ENCODE results near the gene TNFSF18.
A peak's percentile ranks its signal among the peaks of the same experiment; 100 is the strongest.

The TNFSF18 gene

DNA sequence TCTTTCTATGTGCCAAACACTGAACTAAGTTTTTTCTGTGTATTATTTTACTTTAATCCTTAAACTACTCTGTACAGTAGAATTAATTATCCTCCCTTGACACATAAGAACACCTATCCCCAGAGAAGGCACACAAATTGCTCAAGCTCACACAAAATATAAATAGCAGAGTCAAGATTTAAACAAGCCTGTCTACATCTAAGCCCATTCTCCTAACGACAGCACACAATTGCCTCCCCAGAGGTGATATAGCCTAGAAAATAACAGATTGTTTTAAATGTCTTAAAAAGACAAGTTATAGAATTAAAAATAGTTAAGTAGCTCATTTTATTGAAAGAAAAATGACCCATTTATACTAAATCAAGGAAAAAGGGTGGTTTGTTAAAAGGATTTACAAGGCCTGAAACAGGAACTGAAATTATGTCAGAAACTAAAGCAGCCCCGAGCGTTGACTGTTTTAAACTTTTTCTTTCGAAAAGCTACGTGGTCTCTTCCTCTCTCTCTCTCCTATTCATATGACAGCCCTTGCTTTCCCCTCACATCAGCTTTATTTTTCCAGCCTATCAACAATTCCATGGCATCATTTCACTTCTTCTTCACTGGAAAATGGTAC, 30.5 kb downstream of the TNFSF18 start:
- no peak overlapping the region for H3K4me3 ChIP-seq (ENCODE audit: control insufficient read depth, low read depth, low read length)
- no peak for DNase-seq (ENCODE audit: low read depth)
- TF ChIP-seq, protein P1, sequence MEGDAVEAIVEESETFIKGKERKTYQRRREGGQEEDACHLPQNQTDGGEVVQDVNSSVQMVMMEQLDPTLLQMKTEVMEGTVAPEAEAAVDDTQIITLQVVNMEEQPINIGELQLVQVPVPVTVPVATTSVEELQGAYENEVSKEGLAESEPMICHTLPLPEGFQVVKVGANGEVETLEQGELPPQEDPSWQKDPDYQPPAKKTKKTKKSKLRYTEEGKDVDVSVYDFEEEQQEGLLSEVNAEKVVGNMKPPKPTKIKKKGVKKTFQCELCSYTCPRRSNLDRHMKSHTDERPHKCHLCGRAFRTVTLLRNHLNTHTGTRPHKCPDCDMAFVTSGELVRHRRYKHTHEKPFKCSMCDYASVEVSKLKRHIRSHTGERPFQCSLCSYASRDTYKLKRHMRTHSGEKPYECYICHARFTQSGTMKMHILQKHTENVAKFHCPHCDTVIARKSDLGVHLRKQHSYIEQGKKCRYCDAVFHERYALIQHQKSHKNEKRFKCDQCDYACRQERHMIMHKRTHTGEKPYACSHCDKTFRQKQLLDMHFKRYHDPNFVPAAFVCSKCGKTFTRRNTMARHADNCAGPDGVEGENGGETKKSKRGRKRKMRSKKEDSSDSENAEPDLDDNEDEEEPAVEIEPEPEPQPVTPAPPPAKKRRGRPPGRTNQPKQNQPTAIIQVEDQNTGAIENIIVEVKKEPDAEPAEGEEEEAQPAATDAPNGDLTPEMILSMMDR (conservative IDR thresholded peaks at IDR 0.05; ENCODE audit: control insufficient read depth, insufficient read depth, low read depth, low read length): no peak

DNA sequence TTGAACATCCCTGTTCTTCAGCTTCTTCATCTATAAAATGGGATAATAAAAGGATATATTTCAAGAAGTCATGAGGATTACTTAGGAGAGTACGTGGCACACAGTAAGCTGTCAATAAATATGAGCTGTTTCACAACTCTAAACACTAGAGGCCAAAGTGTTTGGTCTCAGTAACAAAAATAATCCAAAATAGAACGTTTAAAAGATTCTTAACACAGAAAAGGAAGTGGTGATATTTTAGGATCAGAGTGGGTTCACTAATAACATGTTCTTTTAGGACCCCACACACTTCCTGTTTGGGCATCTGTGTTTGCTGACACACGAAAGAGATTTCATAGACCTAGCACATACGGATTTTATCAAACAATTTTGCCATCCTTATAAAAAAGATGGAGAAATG, 32.9 kb downstream of the TNFSF18 start:
- TF ChIP-seq, protein P1 (conservative IDR thresholded peaks at IDR 0.05; ENCODE audit: control insufficient read depth, insufficient read depth, low read depth, low read length): no peak
- DNase-seq (ENCODE audit: low read depth): no peak
- no peak overlapping the region for H3K4me3 ChIP-seq (ENCODE audit: control insufficient read depth, low read depth, low read length)

DNA sequence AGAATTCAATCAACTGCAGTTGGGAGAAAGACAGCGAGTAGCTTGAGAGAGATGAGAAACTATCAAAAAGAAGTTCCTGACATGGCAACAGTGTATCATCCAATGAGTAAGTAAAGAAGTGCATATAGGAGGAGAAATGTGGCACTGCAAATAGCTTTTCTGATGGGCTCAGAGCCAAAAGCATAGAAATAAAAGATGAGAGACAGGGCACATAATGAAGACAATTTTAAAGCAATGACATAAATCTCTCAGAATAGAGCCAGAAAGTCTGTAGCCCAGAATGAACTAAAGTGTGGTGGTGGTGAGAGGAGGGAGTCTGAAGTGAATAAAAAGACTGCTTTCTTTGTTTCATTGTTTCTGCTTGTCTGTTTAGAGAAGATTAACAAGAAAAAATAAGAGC, 34.3 kb downstream of the TNFSF18 start:
- no peak for DNase-seq (ENCODE audit: low read depth)
- TF ChIP-seq, protein P1 (conservative IDR thresholded peaks at IDR 0.05; ENCODE audit: control insufficient read depth, insufficient read depth, low read depth, low read length): no peak
- no peak overlapping the region for H3K4me3 ChIP-seq (ENCODE audit: control insufficient read depth, low read depth, low read length)

DNA sequence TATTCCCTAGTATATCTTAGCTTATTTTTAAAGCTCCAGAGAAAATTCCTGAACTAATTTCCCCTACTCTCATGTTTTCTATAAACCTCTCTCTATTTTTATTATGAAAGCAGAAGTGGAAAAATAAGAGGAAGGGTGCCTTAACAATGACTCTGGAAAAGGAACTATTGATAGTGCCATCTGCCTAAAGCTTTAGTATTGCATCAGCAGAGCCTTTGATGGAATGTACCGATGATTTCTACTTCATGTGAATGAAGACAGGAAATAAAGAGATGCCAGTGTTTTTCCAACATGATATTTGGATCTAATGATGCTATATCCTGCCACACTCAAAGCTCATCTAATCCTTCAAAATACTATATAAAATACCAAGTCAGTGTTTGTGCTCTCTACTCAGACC, 35.1 kb downstream of the TNFSF18 start:
- no peak overlapping the region for H3K4me3 ChIP-seq (ENCODE audit: control insufficient read depth, low read depth, low read length)
- TF ChIP-seq, protein P1 (conservative IDR thresholded peaks at IDR 0.05; ENCODE audit: control insufficient read depth, insufficient read depth, low read depth, low read length): no peak
- no peak for DNase-seq (ENCODE audit: low read depth)

DNA sequence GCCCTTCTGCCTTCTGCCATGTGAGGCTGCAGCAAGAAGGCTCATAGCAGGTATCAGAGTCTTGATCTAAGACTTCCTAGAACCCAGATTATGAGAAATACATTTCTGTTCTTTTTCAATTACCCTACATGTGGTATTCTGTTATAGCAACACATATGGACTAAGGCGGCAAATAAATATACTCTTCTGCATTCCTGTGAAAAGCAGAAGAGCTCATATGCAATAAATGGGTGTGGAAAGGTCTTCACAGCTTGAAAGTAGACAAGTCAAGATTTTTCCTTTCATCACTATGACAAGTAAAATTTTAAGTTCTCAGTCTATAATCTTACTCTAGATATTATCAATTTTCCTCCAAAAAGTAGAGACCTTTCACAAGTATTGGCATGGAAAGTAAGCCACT, 36.6 kb downstream of the TNFSF18 start:
- DNase-seq (ENCODE audit: low read depth): no peak
- no peak overlapping the region for H3K4me3 ChIP-seq (ENCODE audit: control insufficient read depth, low read depth, low read length)
- TF ChIP-seq, protein P1 (conservative IDR thresholded peaks at IDR 0.05; ENCODE audit: control insufficient read depth, insufficient read depth, low read depth, low read length): no peak

DNA sequence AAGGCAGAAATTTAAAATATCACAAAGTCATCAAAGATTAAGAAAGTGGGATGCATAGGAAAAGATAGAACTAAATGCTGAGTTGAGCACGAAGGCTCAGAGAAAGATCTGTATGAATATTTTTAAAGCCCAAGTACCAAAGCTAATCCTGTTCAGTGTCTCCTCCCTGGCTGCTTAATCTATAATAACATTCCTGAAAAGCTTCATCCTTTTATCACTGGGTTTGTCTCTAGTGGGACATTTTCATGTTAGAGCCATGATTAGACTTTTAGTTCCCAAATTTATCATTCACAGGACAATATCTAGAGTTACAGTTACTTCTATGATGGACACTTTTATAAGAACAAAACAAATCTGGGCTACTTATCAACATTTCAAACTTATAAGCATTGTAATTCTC, 38.6 kb downstream of the TNFSF18 start:
- H3K4me3 ChIP-seq (ENCODE audit: control insufficient read depth, low read depth, low read length): no peak overlapping the region
- DNase-seq (ENCODE audit: low read depth): no peak
- TF ChIP-seq, protein P1 (conservative IDR thresholded peaks at IDR 0.05; ENCODE audit: control insufficient read depth, insufficient read depth, low read depth, low read length): no peak

DNA sequence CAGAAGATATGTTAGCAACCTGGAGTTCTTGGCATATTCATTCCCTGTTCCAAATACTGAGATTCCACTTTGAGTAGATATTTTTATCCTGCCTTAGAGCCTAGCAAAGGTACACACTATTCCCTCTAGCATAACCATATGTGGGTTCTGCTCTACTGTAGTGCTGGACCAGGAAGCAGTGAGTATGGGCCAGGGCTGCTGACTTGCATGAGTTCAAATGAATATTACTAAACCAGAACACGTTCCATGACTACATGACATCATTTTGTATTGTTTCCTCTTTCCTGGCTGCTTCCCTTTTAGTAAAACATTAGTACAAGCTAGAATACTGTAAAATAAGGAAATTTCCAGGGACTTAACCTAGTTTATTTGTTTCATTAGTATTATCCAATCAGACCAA, 41.1 kb downstream of the TNFSF18 start:
- peak; percentile 17 for DNase-seq (ENCODE audit: low read depth)
- TF ChIP-seq, protein P1 (conservative IDR thresholded peaks at IDR 0.05; ENCODE audit: control insufficient read depth, insufficient read depth, low read depth, low read length): no peak
- H3K4me3 ChIP-seq (ENCODE audit: control insufficient read depth, low read depth, low read length): no peak overlapping the region

Data from fibroblast of mammary gland (primary cell).